Stimulated activated CD8-positive, alpha-beta memory T cell treated with anti-CD3 and anti-CD28 coated beads, Interleukin-15, amount 100 ng/mL, for 48 hours (primary cell): ENCODE results near the gene LPCAT4.

ENCODE experiments used
- DNase-seq, 2 donors: peaks; one replicate each; pipeline ENCODE4 v3.0.0-alpha.2; 2020; ENCODE audit warnings: low read depth in 2 of 2

Gene LPCAT4

GRCh38 chr15:34337557-34338306, 29.3 kb downstream of the LPCAT4 start, which contains the start of gene SLC12A6:
SLC12A6 (minus strand) TSS chr15:34337781; CDS start chr15:34336680, 1,101 bp downstream.
- peak; percentile 85 to 89 for DNase-seq

GRCh38 chr15:34336991-34337556, 29.9 kb downstream of the LPCAT4 start:
- DNase-seq = no peak

- no peak for DNase-seq
Observed at GRCh38 chr15:34336231-34336990, 30.6 kb downstream of the LPCAT4 start.

GRCh38 chr15:34335176-34336032, 31.6 kb downstream of the LPCAT4 start:
- DNase-seq = no peak

- DNase-seq = no peak
Observed at GRCh38 chr15:34334672-34335071, 32.3 kb downstream of the LPCAT4 start.

GRCh38 chr15:34332553-34333120, 34.4 kb downstream of the LPCAT4 start:
- DNase-seq = no peak

- no peak for DNase-seq
Observed at GRCh38 chr15:34331809-34332208, 35.2 kb downstream of the LPCAT4 start.

GRCh38 chr15:34330279-34330678, 36.7 kb downstream of the LPCAT4 start:
- no peak for DNase-seq

GRCh38 chr15:34329006-34329405, 38.0 kb downstream of the LPCAT4 start:
- DNase-seq = no peak

- DNase-seq = no peak
Observed at GRCh38 chr15:34327906-34328305, 39.1 kb downstream of the LPCAT4 start.

- DNase-seq = no peak
Observed at GRCh38 chr15:34325368-34325767, 41.6 kb downstream of the LPCAT4 start.

- DNase-seq = no peak
Observed at GRCh38 chr15:34324933-34325332, 42.1 kb downstream of the LPCAT4 start.

- DNase-seq = no peak
Observed at GRCh38 chr15:34323217-34323616, 43.8 kb downstream of the LPCAT4 start.

GRCh38 chr15:34318277-34319079, 48.5 kb downstream of the LPCAT4 start:
- no peak for DNase-seq

- no peak for DNase-seq
Observed at GRCh38 chr15:34314491-34315490, 52.2 kb downstream of the LPCAT4 start.

GRCh38 chr15:34311563-34311962, 55.4 kb downstream of the LPCAT4 start:
- DNase-seq = no peak
